Heart right ventricle (tissue), 16 donors: Measurements from ENCODE around the gene GGT1. TPM values are rescaled to one million over a fixed set of nuclear protein-coding genes. Genes with fewer than 3 reads are reported as not detected.
"Not testable (repeated sequence)": the region's sequence is repeated elsewhere in the genome, so short reads cannot be mapped to it uniquely, and the experiment has no call there.

ENCODE experiments used
- ATAC-seq, 8 donors: fragments of 200-7000 bp; cut with Tn5 transposase; one replicate each; pipeline ENCODE4 v1.9.1; 2020; ENCODE audit warnings: mild to moderate bottlenecking in 8 of 8, moderate library complexity in 8 of 8, moderate number of reproducible peaks in 1 of 8
- DNase-seq, 2 donors: peaks; one replicate each; pipeline ENCODE4 v3.0.0-alpha.2; 2020
- H3K27ac ChIP-seq, 10 donors: fragments of 200-600 bp; sonication (generic) in 2 of 10; one replicate each; pipeline versions ENCODE4 v1.5.0 to v1.8.0; 2020 to 2022; ENCODE audit warnings: mild to moderate bottlenecking in 3 of 10
- H3K27me3 ChIP-seq, 7 donors: fragments of 200-600 bp; one replicate each; pipeline ENCODE4 v1.8.0; 2021 to 2022; ENCODE audit warnings: mild to moderate bottlenecking in 2 of 7
- H3K36me3 ChIP-seq, 9 donors: fragments of 200-600 bp; sonication (generic) in 1 of 9; one replicate each; pipeline versions ENCODE4 v1.5.0 to v1.8.0; 2020 to 2022; ENCODE audit warnings: mild to moderate bottlenecking in 2 of 9
- H3K4me1 ChIP-seq, 9 donors: fragments of 200-600 bp; sonication (generic) in 1 of 9; one replicate each; pipeline versions ENCODE4 v1.5.0 to v1.8.0; 2020 to 2022; ENCODE audit warnings: mild to moderate bottlenecking in 4 of 9
- H3K4me3 ChIP-seq, 10 donors: fragments of 200-600 bp; sonication (generic) in 2 of 10; one replicate each; pipeline versions ENCODE4 v1.5.0 to v1.8.0; 2020 to 2022; ENCODE audit warnings: mild to moderate bottlenecking in 7 of 10, moderate library complexity in 2 of 10
- H3K9me3 ChIP-seq, 11 donors: fragments of 200-600 bp in 10 of 11; sonication (generic) in 2 of 11; one replicate each; pipeline versions ENCODE4 v1.5.0 to v1.8.0; 2013 to 2022; ENCODE audit warnings: mild to moderate bottlenecking in 2 of 11, control low read depth in 1 of 11, moderate library complexity in 1 of 11
- CTCF ChIP-seq, 9 donors: fragments of 200-600 bp; sonication (generic) in 2 of 9; IDR thresholded peaks; one replicate each; pipeline versions ENCODE4 v1.5.0 to v1.8.0; 2021 to 2022; ENCODE audit warnings: antibody characterized with exemption in 9 of 9, mild to moderate bottlenecking in 5 of 9, moderate library complexity in 1 of 9
- WGBS, 2 donors: extraction: QIAGEN DNeasy Blood & Tissue Kit; methylation state at CpG; one replicate each; pipeline ENCODE4 v1.1.7; 2013; ENCODE audit warnings: inconsistent platforms in 1 of 2; 5-methylcytosine and 5-hydroxymethylcytosine counted together
- intact Hi-C, 10 donors: fragments of 100-400 bp; cut with DNase I; formaldehyde crosslinking; loops; one replicate each; pipeline versions ENCODE4 v1.11.1 to v1.14.2; 2022
- polyA plus RNA-seq, 2 donors: library from polyadenylated mRNA; stranded (reverse); fragments of 200-250 nt; gene quantifications; one replicate each; pipeline ENCODE4 v1.2.3, GENCODE V29; 2013
- total RNA-seq, 10 donors: library from RNA; stranded (reverse); fragmentation: NEBNext Ultra II Directional in 3 of 10; extraction: Animal tissue kit (Norgen Biotek cat#: 25700) in 3 of 10; gene quantifications; one replicate each; pipeline versions ENCODE4 v1.2.1 to v1.2.4, GENCODE V29; 2021 to 2023
- donor health status: Arrhythmogenic right ventricular cardiomyopathy.
- donor health status: ischemic (EF 13 %, LVEDD 7.1; RV severe dilation, severe dysfunction).
- donor health status: healthy with polysubstance abuse.
- donor health status: DM: no; HTN: yes; CAD: no.
- donor health status: DM: no; HTN: no; CAD: no.
- donor health status: ischemic (EF 25% LVEDD 6.9; RV normal size, moderate dysfunction).
- donor health status: ischemic (EF 25% LVEDD 5.7; RV mildly dilated, moderate dysfunction).
- donor health status: healthy.
- donor health status: DM: yes; HTN: yes; CAD: no.
- donor health status: Ischemic cardiomyopathy.
- donor health status: ischemic (EF 35%, LVEDD 5.7; RV mildly dilated, moderate dysfunction).
- donor health status: nonischemic (EF 11% LVEDD 7.7; RV severe dilation, severe dysfunction).
- donor health status: DM: yes; HTN: yes; CAD: no.
- donor health status: PGD.
- donor health status: ischemic (EF 29% LVEDD 5.4; RV normal size, mild dysfunction).
- donor health status: nonischemic (EF 23%, LVEDD 6.1; RV moderate dilation, normal function).

The GGT1 gene
- total and polyA plus RNA-seq, 12 donors = 0.51 to 4.0 (median 1.1) TPM

- not testable (repeated sequence) for DNase-seq, H3K27ac ChIP-seq, H3K36me3 ChIP-seq, H3K4me3 ChIP-seq, H3K27me3 ChIP-seq, H3K9me3 ChIP-seq, H3K4me1 ChIP-seq
- intact Hi-C loops = loop anchor here in 1 of 10 donors (10.0 kb wide), 1 partner anchor 110 kb away; no protein-coding TSS in a partner anchor
- peak in 1 of 8 donors; percentile 31 for ATAC-seq
- 84 to 88% methylated on average over 8 to 11 of the region's 11 CpGs for WGBS, 2 donors
Measured at GRCh38 chr22:24644409-24644808, 41.4 kb downstream of the GGT1 start.

- not testable (repeated sequence) for H3K4me3 ChIP-seq, H3K36me3 ChIP-seq, H3K27me3 ChIP-seq, DNase-seq, H3K4me1 ChIP-seq, H3K27ac ChIP-seq, H3K9me3 ChIP-seq
- WGBS, 2 donors = 64 to 71% methylated on average over 4 to 11 of the region's 21 CpGs
- intact Hi-C loops = loop anchor here in 3 of 10 donors (5.0 to 10.0 kb wide), 2 partner anchors 109 to 112 kb away; no protein-coding TSS in a partner anchor
- ATAC-seq = peak in 3 of 8 donors; percentile 20 to 41 (median 34)
Measured at GRCh38 chr22:24645408-24646399, 42.7 kb downstream of the GGT1 start.

GRCh38 chr22:24646756-24647155 is 43.8 kb downstream of the GGT1 start:
- ATAC-seq, H3K4me1 ChIP-seq, H3K4me3 ChIP-seq, H3K9me3 ChIP-seq, DNase-seq, H3K27me3 ChIP-seq, H3K27ac ChIP-seq, H3K36me3 ChIP-seq: not testable (repeated sequence)
- intact Hi-C loops = loop anchor here in 3 of 10 donors (5.0 to 10.0 kb wide), 2 partner anchors 108 to 111 kb away; no protein-coding TSS in a partner anchor
- WGBS, 2 donors = 92 to 98% methylated on average over 14 to 19 of the region's 19 CpGs

- ATAC-seq, DNase-seq, H3K27me3 ChIP-seq, H3K36me3 ChIP-seq, H3K4me3 ChIP-seq, H3K9me3 ChIP-seq, H3K27ac ChIP-seq, H3K4me1 ChIP-seq: not testable (repeated sequence)
- WGBS, 2 donors = 56 to 82% methylated on average over 1 to 2 of the region's 4 CpGs
- intact Hi-C loops = loop anchor here in 3 of 10 donors (5.0 to 10.0 kb wide), 2 partner anchors 105 to 108 kb away; no protein-coding TSS in a partner anchor
Measured at GRCh38 chr22:24649371-24649770, 46.4 kb downstream of the GGT1 start.

- H3K4me3 ChIP-seq, H3K4me1 ChIP-seq, H3K36me3 ChIP-seq, ATAC-seq, H3K27me3 ChIP-seq, H3K27ac ChIP-seq, intact Hi-C loops, H3K9me3 ChIP-seq: not testable (repeated sequence)
- peak in 8 of 9 donors; percentile 13 to 50 (median 39) for TF ChIP-seq CTCF (IDR thresholded peaks at IDR 0.05)
- WGBS, 2 donors = no CpG with 5 or more reads among the region's 10 CpGs
- peak; percentile 64 to 78 for DNase-seq
Measured at GRCh38 chr22:24650884-24651283, 47.9 kb downstream of the GGT1 start.

- H3K4me1 ChIP-seq, H3K9me3 ChIP-seq, H3K36me3 ChIP-seq, H3K27ac ChIP-seq, H3K4me3 ChIP-seq, ATAC-seq, DNase-seq, H3K27me3 ChIP-seq: not testable (repeated sequence)
- 84 to 86% methylated on average over 3 of the region's 3 CpGs for WGBS, 2 donors
- intact Hi-C loops = loop anchor here in 2 of 10 donors (10.0 kb wide), 2 partner anchors 79 to 89 kb away; no protein-coding TSS in a partner anchor
Measured at GRCh38 chr22:24665395-24665794, 62.4 kb downstream of the GGT1 start.

GRCh38 chr22:24667904-24668303 is 64.9 kb downstream of the GGT1 start:
- not testable (repeated sequence) for H3K36me3 ChIP-seq, H3K4me1 ChIP-seq, H3K9me3 ChIP-seq, H3K27ac ChIP-seq, H3K27me3 ChIP-seq, H3K4me3 ChIP-seq, DNase-seq
- ATAC-seq = peak in 4 of 8 donors; percentile 48 to 74 (median 69)
- 88 to 90% methylated on average over 4 to 7 of the region's 10 CpGs for WGBS, 2 donors
- intact Hi-C loops = loop anchor here in 2 of 10 donors (10.0 kb wide), 2 partner anchors 77 to 87 kb away; no protein-coding TSS in a partner anchor

- H3K9me3 ChIP-seq, H3K36me3 ChIP-seq, H3K4me1 ChIP-seq, H3K27ac ChIP-seq, DNase-seq, H3K4me3 ChIP-seq, H3K27me3 ChIP-seq, intact Hi-C loops: not testable (repeated sequence)
- peak in 4 of 8 donors; percentile 48 to 67 (median 62) for ATAC-seq
- WGBS, 2 donors = 71 to 77% methylated on average over 1 of the region's 2 CpGs
Measured at GRCh38 chr22:24672532-24672931, 69.5 kb downstream of the GGT1 start.
